Fibroblast of skin of scalp (primary cell): Measurements from ENCODE around the gene CACUL1.
A peak's percentile ranks its signal among the peaks of the same experiment; 100 is the strongest.

Experiments used
- DNase-seq: peaks from one replicate; pipeline ENCODE4 v3.0.0-alpha.2; 2013

CACUL1 gene

GRCh38 chr10:118635674-118636402, 118.9 kb downstream of the CACUL1 start:
- DNase-seq, result no peak

- DNase-seq, result no peak
Measured at GRCh38 chr10:118633786-118634185, 121.0 kb downstream of the CACUL1 start.

DNA sequence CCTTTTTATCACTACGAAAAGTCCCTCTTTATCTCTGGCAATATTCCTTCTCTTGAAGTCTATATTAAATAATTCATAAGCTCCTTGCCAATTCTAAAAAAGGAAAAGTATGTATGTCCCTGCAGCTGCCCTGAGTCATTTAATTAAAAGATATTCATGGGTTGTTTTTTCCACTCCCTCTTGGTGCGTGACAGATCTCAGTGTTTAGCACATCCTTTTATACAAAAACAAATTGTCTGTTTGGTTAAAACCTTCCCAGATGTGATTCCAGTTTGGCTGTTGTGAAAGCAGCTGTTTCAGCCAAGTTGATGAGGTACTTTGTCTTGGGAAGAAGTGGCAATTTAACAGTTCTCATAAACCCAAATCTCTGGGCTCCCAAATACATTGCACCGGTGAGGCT, 125.6 kb downstream of the CACUL1 start:
- DNase-seq, result peak; percentile 70

DNA sequence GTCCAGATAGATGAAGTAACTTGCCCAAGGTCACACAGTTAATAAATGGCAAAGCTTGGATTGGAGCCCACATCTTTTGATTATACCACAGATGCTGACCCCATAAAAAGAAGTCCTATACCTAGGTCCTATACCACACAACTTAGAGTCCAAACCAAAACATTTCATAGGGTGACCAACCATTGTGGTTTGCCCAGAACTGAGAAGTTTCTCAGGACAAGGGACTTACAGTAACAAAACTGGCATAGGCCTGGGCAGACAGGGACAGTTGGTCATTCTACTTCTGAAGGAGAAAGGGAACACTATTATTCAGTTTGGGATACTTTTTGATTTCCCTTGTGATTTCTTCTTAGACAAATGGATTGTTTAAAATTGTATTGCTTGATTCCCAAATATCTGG, 126.4 kb downstream of the CACUL1 start:
- DNase-seq, result no peak

- no peak for DNase-seq
Measured at GRCh38 chr10:118626953-118627352, 127.8 kb downstream of the CACUL1 start.
